GM23338 (cell line): ENCODE data around the gene XG. TPM values are rescaled to one million over a fixed set of nuclear protein-coding genes. Genes with fewer than 3 reads are reported as not detected.

Source experiments
- ATAC-seq: fragments of 200-7000 bp; cut with Tn5 transposase; 3 replicates; pipeline ENCODE4 v1.9.1; 2020
- DNase-seq: peaks from one replicate; pipeline ENCODE4 v3.0.0-alpha.2; 2015; ENCODE audit warnings: low spot score
- H2AFZ ChIP-seq: fragments of 200-600 bp; sonication (generic); 2 replicates; pipeline ENCODE4 v1.8.0; 2016; ENCODE audit warnings: antibody characterized with exemption, mild to moderate bottlenecking, moderate library complexity
- H3F3A ChIP-seq: fragments of 200-600 bp; sonication (generic); replicated peaks from 2 replicates; pipeline ENCODE4 v1.8.0; 2017; ENCODE audit warnings: antibody characterized with exemption, mixed run types, low read depth
- H3K27ac ChIP-seq: fragments of 200-600 bp; sonication (generic); 2 replicates; pipeline ENCODE4 v1.6.1; 2016; ENCODE audit warnings: low read depth
- H3K27me3 ChIP-seq: fragments of 200-600 bp; sonication (generic); 2 replicates; pipeline ENCODE4 v1.8.0; 2016; ENCODE audit warnings: mild to moderate bottlenecking, mixed run types, moderate library complexity; ENCODE audit not compliant: insufficient read depth
- H3K36me3 ChIP-seq: fragments of 200-600 bp; sonication (generic); 2 replicates; pipeline ENCODE4 v1.8.0; 2016; ENCODE audit warnings: mild to moderate bottlenecking; ENCODE audit not compliant: insufficient read depth
- H3K4me1 ChIP-seq: fragments of 200-600 bp; sonication (generic); 2 replicates; pipeline ENCODE4 v1.8.0; 2016; ENCODE audit warnings: mild to moderate bottlenecking, moderate library complexity; ENCODE audit not compliant: insufficient read depth
- H3K4me2 ChIP-seq: fragments of 200-600 bp; sonication (generic); 2 replicates; pipeline ENCODE4 v1.7.1; 2017; ENCODE audit warnings: mixed run types
- H3K4me3 ChIP-seq: fragments of 200-600 bp; sonication (generic); 2 replicates; pipeline ENCODE4 v1.6.1; 2016; ENCODE audit warnings: mixed run types
- H3K79me2 ChIP-seq: fragments of 200-600 bp; sonication (generic); replicated peaks from 2 replicates; pipeline ENCODE4 v1.8.0; 2017; ENCODE audit warnings: mild to moderate bottlenecking; ENCODE audit not compliant: insufficient read depth
- H3K9me2 ChIP-seq: fragments of 200-600 bp; sonication (generic); 2 replicates; pipeline ENCODE4 v1.8.0; 2017; ENCODE audit not compliant: insufficient read depth
- H4K20me1 ChIP-seq: fragments of 200-600 bp; sonication (generic); replicated peaks from 2 replicates; pipeline ENCODE4 v1.8.0; 2017; ENCODE audit warnings: mild to moderate bottlenecking; ENCODE audit not compliant: insufficient read depth
- H3K27ac Mint-ChIP-seq: 2 replicates; pipeline ENCODE4 v1.8.0; 2020; ENCODE audit warnings: inconsistent platforms, mild to moderate bottlenecking, moderate library complexity, mixed read lengths
- H3K27me3 Mint-ChIP-seq: 3 replicates; pipeline ENCODE4 v1.8.0; 2022; ENCODE audit warnings: low read depth, mild to moderate bottlenecking, moderate library complexity, mixed read lengths, inconsistent platforms; ENCODE audit not compliant: insufficient read depth, poor library complexity
- H3K36me3 Mint-ChIP-seq: 3 replicates; pipeline ENCODE4 v1.8.0; 2021; ENCODE audit warnings: low read depth, mild to moderate bottlenecking, inconsistent platforms, moderate library complexity, mixed read lengths
- H3K4me1 Mint-ChIP-seq: 3 replicates; pipeline ENCODE4 v1.8.0; 2020; ENCODE audit warnings: mild to moderate bottlenecking, inconsistent platforms, mixed read lengths
- H3K4me3 Mint-ChIP-seq: 3 replicates; pipeline ENCODE4 v1.8.0; 2021; ENCODE audit warnings: moderate library complexity, mild to moderate bottlenecking, inconsistent platforms, mixed read lengths
- H3K9me3 Mint-ChIP-seq: 3 replicates; pipeline ENCODE4 v1.8.0; 2020; ENCODE audit warnings: moderate library complexity, mild to moderate bottlenecking, inconsistent platforms, mixed read lengths
- CREB1 ChIP-seq: fragments of 250-450 bp; sonication (Bioruptor Pico); IDR thresholded peaks from 2 replicates; pipeline ENCODE4 v1.5.0; 2020; ENCODE audit warnings: low read depth, mild to moderate bottlenecking, moderate library complexity
- EZH2 ChIP-seq: fragments of 200-600 bp; sonication (generic); IDR thresholded peaks from one replicate; pipeline ENCODE4 v1.8.0; 2017; ENCODE audit warnings: antibody characterized with exemption, mild to moderate bottlenecking, low read depth; ENCODE audit not compliant: unreplicated experiment
- EZH2phosphoT487 ChIP-seq: fragments of 200-600 bp; sonication (generic); IDR thresholded peaks from one replicate; pipeline ENCODE4 v1.8.1; 2018; ENCODE audit warnings: antibody characterized with exemption; ENCODE audit not compliant: unreplicated experiment
- JUNB ChIP-seq: IDR thresholded peaks from one replicate; pipeline ENCODE4 v1.6.1; 2016; ENCODE audit warnings: antibody characterized with exemption; ENCODE audit not compliant: unreplicated experiment
- NANOG ChIP-seq: IDR thresholded peaks from 2 replicates; pipeline ENCODE4 v1.6.1; 2016; ENCODE audit warnings: antibody characterized with exemption, borderline replicate concordance
- POLR2AphosphoS5 ChIP-seq: IDR thresholded peaks from 2 replicates; pipeline ENCODE4 v1.6.1; 2016; ENCODE audit warnings: antibody characterized with exemption, low read depth
- STAT1 ChIP-seq: IDR thresholded peaks from one replicate; pipeline ENCODE4 v1.6.1; 2016; ENCODE audit warnings: antibody characterized with exemption; ENCODE audit not compliant: unreplicated experiment
- ZNF114 ChIP-seq: fragments of 250-450 bp; sonication (Bioruptor Pico); IDR thresholded peaks from 2 replicates; pipeline ENCODE4 v1.5.0; 2020; ENCODE audit warnings: mild to moderate bottlenecking, moderate library complexity
- ZNF331 ChIP-seq: fragments of 250-450 bp; sonication (Bioruptor Pico); IDR thresholded peaks from 2 replicates; pipeline ENCODE4 v1.5.0; 2020; ENCODE audit warnings: low read depth, mild to moderate bottlenecking, moderate library complexity
- polyA plus RNA-seq: library from polyadenylated mRNA; unstranded; fragments of >200 nt; fragmentation: Nextera tagmentation; extraction: Ambion mirVana; gene quantifications from 2 replicates; pipeline ENCODE4 v1.2.1, GENCODE V29; 2016
- total RNA-seq: library from RNA; depleted of rRNA; stranded (reverse); fragments of >200 nt; shearing (Covaris generic); gene quantifications from 2 replicates; pipeline ENCODE4 v1.2.3, GENCODE V29; 2014
- TF ChIP-seq, protein P1 (sequence below): IDR thresholded peaks from one replicate; pipeline ENCODE4 v1.6.1; 2018; ENCODE audit warnings: antibody characterized with exemption; ENCODE audit not compliant: unreplicated experiment
- TF ChIP-seq, protein P2 (sequence below): fragments of 250-450 bp; sonication (Bioruptor Pico); IDR thresholded peaks from 2 replicates; pipeline ENCODE4 v1.5.0; 2020; ENCODE audit warnings: mild to moderate bottlenecking, moderate library complexity
- TF ChIP-seq, protein P3 (sequence below), 2 experiments: fragments of 200-600 bp in 1 of 2; sonication (generic) in 1 of 2; conservative IDR thresholded peaks; 2 replicates each; pipeline versions ENCODE4 v1.5.1 to v1.6.1; 2016 to 2017; ENCODE audit warnings: antibody characterized with exemption in 2 of 2, low read depth in 2 of 2, mild to moderate bottlenecking in 2 of 2, moderate library complexity in 1 of 2
- TF ChIP-seq, protein P4 (sequence below): IDR thresholded peaks from 2 replicates; pipeline ENCODE4 v1.6.1; 2016; ENCODE audit warnings: antibody characterized with exemption

The XG gene
- total and polyA plus RNA-seq, 2 experiments from 2014 or later = 0.28 to 0.60 TPM

DNA sequence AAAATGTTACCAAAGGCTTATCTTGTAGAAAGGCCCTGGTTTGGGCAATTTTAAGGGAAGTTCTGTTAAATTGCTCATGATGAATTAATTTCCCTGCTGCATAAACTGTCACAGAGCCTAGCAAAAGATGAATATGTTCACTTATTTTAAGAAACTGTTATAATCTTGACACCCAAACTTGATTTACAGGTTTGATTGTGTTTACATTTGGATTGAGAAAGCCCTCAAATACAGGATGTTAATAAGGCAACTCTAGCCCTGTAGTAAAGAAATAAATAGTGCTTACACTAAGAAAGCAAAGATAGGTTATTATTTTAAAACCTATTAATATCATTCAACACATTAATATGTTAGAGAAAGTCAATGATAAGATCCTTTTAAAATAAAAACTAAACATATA, 95.2 kb downstream of the XG start:
- Mint-ChIP-seq H3K27me3 (no peaks in the 10 kb centered on the region), H3K4me1 (peaks cover 26% of the 10 kb centered on the region), H3K36me3 (peaks cover 31% of the 10 kb centered on the region), H3K27ac (no peak overlapping the region), H3K4me3 (no peak overlapping the region), H3K9me3 (peaks cover 4% of the 10 kb centered on the region; the same call in 2 of the 3 replicates)
- Histone ChIP-seq H3F3A (no peaks in the 10 kb centered on the region), H3K27me3 (no peaks in the 10 kb centered on the region), H4K20me1 (no peaks in the 10 kb centered on the region), H3K4me2 (no peak overlapping the region), H3K36me3 (no peaks in the 10 kb centered on the region), H3K79me2 (no peaks in the 10 kb centered on the region), H3K4me3 (no peak overlapping the region), H3K4me1 (peaks cover 22% of the 10 kb centered on the region), H3K9me2 (no peaks in the 10 kb centered on the region), H2AFZ (no peak overlapping the region), H3K27ac (no peak overlapping the region)
- ATAC-seq = no peak
- DNase-seq = no peak
- TF ChIP-seq, protein P1, sequence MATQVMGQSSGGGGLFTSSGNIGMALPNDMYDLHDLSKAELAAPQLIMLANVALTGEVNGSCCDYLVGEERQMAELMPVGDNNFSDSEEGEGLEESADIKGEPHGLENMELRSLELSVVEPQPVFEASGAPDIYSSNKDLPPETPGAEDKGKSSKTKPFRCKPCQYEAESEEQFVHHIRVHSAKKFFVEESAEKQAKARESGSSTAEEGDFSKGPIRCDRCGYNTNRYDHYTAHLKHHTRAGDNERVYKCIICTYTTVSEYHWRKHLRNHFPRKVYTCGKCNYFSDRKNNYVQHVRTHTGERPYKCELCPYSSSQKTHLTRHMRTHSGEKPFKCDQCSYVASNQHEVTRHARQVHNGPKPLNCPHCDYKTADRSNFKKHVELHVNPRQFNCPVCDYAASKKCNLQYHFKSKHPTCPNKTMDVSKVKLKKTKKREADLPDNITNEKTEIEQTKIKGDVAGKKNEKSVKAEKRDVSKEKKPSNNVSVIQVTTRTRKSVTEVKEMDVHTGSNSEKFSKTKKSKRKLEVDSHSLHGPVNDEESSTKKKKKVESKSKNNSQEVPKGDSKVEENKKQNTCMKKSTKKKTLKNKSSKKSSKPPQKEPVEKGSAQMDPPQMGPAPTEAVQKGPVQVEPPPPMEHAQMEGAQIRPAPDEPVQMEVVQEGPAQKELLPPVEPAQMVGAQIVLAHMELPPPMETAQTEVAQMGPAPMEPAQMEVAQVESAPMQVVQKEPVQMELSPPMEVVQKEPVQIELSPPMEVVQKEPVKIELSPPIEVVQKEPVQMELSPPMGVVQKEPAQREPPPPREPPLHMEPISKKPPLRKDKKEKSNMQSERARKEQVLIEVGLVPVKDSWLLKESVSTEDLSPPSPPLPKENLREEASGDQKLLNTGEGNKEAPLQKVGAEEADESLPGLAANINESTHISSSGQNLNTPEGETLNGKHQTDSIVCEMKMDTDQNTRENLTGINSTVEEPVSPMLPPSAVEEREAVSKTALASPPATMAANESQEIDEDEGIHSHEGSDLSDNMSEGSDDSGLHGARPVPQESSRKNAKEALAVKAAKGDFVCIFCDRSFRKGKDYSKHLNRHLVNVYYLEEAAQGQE = no peak
- no peak for TF ChIP-seq POLR2AphosphoS5
- TF ChIP-seq EZH2 = no peak
- no peak for TF ChIP-seq ZNF114 (CRISPR knock-in tag)
- no peak for TF ChIP-seq CREB1 (CRISPR knock-in tag)
- no peak for TF ChIP-seq STAT1
- TF ChIP-seq EZH2phosphoT487 = no peak
- no peak for TF ChIP-seq ZNF331 (CRISPR knock-in tag)
- TF ChIP-seq, protein P2, sequence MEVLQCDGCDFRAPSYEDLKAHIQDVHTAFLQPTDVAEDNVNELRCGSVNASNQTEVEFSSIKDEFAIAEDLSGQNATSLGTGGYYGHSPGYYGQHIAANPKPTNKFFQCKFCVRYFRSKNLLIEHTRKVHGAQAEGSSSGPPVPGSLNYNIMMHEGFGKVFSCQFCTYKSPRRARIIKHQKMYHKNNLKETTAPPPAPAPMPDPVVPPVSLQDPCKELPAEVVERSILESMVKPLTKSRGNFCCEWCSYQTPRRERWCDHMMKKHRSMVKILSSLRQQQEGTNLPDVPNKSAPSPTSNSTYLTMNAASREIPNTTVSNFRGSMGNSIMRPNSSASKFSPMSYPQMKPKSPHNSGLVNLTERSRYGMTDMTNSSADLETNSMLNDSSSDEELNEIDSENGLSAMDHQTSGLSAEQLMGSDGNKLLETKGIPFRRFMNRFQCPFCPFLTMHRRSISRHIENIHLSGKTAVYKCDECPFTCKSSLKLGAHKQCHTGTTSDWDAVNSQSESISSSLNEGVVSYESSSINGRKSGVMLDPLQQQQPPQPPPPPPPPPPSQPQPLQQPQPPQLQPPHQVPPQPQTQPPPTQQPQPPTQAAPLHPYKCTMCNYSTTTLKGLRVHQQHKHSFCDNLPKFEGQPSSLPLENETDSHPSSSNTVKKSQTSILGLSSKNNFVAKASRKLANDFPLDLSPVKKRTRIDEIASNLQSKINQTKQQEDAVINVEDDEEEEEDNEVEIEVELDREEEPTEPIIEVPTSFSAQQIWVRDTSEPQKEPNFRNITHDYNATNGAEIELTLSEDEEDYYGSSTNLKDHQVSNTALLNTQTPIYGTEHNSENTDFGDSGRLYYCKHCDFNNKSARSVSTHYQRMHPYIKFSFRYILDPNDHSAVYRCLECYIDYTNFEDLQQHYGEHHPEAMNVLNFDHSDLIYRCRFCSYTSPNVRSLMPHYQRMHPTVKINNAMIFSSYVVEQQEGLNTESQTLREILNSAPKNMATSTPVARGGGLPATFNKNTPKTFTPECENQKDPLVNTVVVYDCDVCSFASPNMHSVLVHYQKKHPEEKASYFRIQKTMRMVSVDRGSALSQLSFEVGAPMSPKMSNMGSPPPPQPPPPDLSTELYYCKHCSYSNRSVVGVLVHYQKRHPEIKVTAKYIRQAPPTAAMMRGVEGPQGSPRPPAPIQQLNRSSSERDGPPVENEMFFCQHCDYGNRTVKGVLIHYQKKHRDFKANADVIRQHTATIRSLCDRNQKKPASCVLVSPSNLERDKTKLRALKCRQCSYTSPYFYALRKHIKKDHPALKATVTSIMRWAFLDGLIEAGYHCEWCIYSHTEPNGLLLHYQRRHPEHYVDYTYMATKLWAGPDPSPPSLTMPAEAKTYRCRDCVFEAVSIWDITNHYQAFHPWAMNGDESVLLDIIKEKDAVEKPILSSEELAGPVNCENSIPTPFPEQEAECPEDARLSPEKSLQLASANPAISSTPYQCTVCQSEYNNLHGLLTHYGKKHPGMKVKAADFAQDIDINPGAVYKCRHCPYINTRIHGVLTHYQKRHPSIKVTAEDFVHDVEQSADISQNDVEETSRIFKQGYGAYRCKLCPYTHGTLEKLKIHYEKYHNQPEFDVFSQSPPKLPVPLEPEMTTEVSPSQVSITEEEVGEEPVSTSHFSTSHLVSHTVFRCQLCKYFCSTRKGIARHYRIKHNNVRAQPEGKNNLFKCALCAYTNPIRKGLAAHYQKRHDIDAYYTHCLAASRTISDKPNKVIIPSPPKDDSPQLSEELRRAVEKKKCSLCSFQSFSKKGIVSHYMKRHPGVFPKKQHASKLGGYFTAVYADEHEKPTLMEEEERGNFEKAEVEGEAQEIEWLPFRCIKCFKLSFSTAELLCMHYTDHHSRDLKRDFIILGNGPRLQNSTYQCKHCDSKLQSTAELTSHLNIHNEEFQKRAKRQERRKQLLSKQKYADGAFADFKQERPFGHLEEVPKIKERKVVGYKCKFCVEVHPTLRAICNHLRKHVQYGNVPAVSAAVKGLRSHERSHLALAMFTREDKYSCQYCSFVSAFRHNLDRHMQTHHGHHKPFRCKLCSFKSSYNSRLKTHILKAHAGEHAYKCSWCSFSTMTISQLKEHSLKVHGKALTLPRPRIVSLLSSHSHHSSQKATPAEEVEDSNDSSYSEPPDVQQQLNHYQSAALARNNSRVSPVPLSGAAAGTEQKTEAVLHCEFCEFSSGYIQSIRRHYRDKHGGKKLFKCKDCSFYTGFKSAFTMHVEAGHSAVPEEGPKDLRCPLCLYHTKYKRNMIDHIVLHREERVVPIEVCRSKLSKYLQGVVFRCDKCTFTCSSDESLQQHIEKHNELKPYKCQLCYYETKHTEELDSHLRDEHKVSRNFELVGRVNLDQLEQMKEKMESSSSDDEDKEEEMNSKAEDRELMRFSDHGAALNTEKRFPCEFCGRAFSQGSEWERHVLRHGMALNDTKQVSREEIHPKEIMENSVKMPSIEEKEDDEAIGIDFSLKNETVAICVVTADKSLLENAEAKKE (CRISPR knock-in tag) = no peak
- TF ChIP-seq, protein P3, sequence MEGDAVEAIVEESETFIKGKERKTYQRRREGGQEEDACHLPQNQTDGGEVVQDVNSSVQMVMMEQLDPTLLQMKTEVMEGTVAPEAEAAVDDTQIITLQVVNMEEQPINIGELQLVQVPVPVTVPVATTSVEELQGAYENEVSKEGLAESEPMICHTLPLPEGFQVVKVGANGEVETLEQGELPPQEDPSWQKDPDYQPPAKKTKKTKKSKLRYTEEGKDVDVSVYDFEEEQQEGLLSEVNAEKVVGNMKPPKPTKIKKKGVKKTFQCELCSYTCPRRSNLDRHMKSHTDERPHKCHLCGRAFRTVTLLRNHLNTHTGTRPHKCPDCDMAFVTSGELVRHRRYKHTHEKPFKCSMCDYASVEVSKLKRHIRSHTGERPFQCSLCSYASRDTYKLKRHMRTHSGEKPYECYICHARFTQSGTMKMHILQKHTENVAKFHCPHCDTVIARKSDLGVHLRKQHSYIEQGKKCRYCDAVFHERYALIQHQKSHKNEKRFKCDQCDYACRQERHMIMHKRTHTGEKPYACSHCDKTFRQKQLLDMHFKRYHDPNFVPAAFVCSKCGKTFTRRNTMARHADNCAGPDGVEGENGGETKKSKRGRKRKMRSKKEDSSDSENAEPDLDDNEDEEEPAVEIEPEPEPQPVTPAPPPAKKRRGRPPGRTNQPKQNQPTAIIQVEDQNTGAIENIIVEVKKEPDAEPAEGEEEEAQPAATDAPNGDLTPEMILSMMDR (conservative IDR thresholded peaks at IDR 0.05; ENCODE audit: low read depth in 2 of 2) = no peak
- TF ChIP-seq, protein P4, sequence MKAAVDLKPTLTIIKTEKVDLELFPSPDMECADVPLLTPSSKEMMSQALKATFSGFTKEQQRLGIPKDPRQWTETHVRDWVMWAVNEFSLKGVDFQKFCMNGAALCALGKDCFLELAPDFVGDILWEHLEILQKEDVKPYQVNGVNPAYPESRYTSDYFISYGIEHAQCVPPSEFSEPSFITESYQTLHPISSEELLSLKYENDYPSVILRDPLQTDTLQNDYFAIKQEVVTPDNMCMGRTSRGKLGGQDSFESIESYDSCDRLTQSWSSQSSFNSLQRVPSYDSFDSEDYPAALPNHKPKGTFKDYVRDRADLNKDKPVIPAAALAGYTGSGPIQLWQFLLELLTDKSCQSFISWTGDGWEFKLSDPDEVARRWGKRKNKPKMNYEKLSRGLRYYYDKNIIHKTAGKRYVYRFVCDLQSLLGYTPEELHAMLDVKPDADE = no peak
- no peak for TF ChIP-seq JUNB
- TF ChIP-seq NANOG = no peak
